K562 (cell line): ENCODE results near the gene RPRML. TPM values are rescaled to one million over a fixed set of nuclear protein-coding genes. Genes with fewer than 3 reads are reported as not detected.

ENCODE experiments used
- ATAC-seq: fragments of 200-7000 bp; cut with Tn5 transposase; 3 replicates; pipeline ENCODE4 v1.9.1; 2020; ENCODE audit warnings: moderate library complexity
- BruUV-seq: library from RNA; stranded (reverse); fragments of 400-500 nt; replicated peaks from 2 replicates; lab custom pipeline; 2021; lab: Mats Ljungman, UMichigan
- CTCF ChIA-PET: fragments of 300-600 bp; formaldehyde crosslinking; extraction: SDS; loops from one replicate; lab custom pipeline; 2021; ENCODE audit warnings: low intra/inter-chr PET ratio; lab: Yijun Ruan, JAX
- POLR2A ChIA-PET: fragments of 300-600, 350-650 bp; sonication (Branson Sonifier 250); formaldehyde crosslinking; extraction: SDS; loops from one replicate; lab custom pipeline; 2021; ENCODE audit warnings: antibody characterized with exemption, inconsistent platforms; lab: Yijun Ruan, JAX
- DNase-seq, 4 experiments: peaks; one replicate each; pipeline versions ENCODE4 v3.0.0 to v3.0.0-alpha.2; 2011 to 2018; ENCODE audit warnings: low spot score in 3 of 4, mixed read lengths in 3 of 4; ENCODE audit errors: extremely low read depth in 1 of 4
- FAIRE-seq: peaks from 2 replicates; lab custom pipeline; 2011; peaks lifted over from hg19 to GRCh38; lab: Jason Lieb, UNC
- H2AFZ ChIP-seq: 2 replicates; pipeline ENCODE4 v1.6.0; 2011; ENCODE audit warnings: low read depth, low read length, control low read depth, inconsistent platforms
- H3K27ac ChIP-seq: fragments of 200-600 bp; 3 replicates; pipeline ENCODE4 v1.8.0; 2011; ENCODE audit warnings: low read depth, mild to moderate bottlenecking, control low read depth, inconsistent platforms, low read length, moderate library complexity, mixed read lengths; ENCODE audit errors: extremely low read depth
- H3K27me3 ChIP-seq, 2 experiments: fragments of 300-600 bp in 1 of 2; 2 replicates in 1 of 2; 3 replicates in 1 of 2; pipeline versions ENCODE4 v1.6.0 to v1.8.0; 2011; ENCODE audit warnings: inconsistent platforms in 2 of 2, low read length in 2 of 2, mild to moderate bottlenecking in 1 of 2, mixed read lengths in 1 of 2, moderate library complexity in 1 of 2; ENCODE audit not compliant: control insufficient read depth in 2 of 2, insufficient read depth in 2 of 2
- H3K36me3 ChIP-seq: fragments of 300-600 bp; 3 replicates; pipeline ENCODE4 v1.8.0; 2011; ENCODE audit warnings: mild to moderate bottlenecking, low read length, inconsistent platforms; ENCODE audit not compliant: control insufficient read depth, insufficient read depth
- H3K4me1 ChIP-seq, 2 experiments: fragments of 200-600 bp in 1 of 2; replicated peaks in 1 of 2; 2 replicates in 1 of 2; 3 replicates in 1 of 2; pipeline versions ENCODE4 v1.5.1 to v1.8.0; 2011; ENCODE audit warnings: inconsistent platforms in 2 of 2, low read length in 2 of 2, mild to moderate bottlenecking in 1 of 2, mixed read lengths in 1 of 2, moderate library complexity in 1 of 2; ENCODE audit not compliant: control insufficient read depth in 2 of 2, insufficient read depth in 2 of 2
- H3K4me2 ChIP-seq: 2 replicates; pipeline ENCODE4 v1.6.1; 2011; ENCODE audit warnings: low read length, control low read depth, inconsistent platforms, mixed read lengths; ENCODE audit not compliant: insufficient read depth
- H3K4me3 ChIP-seq: fragments of 200-600 bp; sonication (generic), shearing (Covaris generic); 2 replicates; pipeline ENCODE4 v1.5.1; 2016; ENCODE audit warnings: control low read depth, inconsistent platforms
- H3K79me2 ChIP-seq: fragments of 200-600 bp; 3 replicates; pipeline ENCODE4 v1.8.0; 2011; ENCODE audit warnings: low read length, inconsistent platforms; ENCODE audit not compliant: control insufficient read depth, insufficient read depth
- H3K9ac ChIP-seq, 2 experiments: 2 replicates each; pipeline versions ENCODE4 v1.6.0 to v1.6.1; 2011; ENCODE audit warnings: low read depth in 2 of 2, low read length in 2 of 2, control low read depth in 1 of 2, inconsistent platforms in 1 of 2, mild to moderate bottlenecking in 1 of 2, mixed read lengths in 1 of 2; ENCODE audit not compliant: insufficient read depth in 1 of 2
- H3K9me1 ChIP-seq: one replicate; pipeline ENCODE4 v1.6.0; 2011; ENCODE audit warnings: inconsistent platforms, mild to moderate bottlenecking, low read length, moderate library complexity; ENCODE audit not compliant: control insufficient read depth, insufficient read depth
- H3K9me3 ChIP-seq: replicated peaks from 2 replicates; pipeline ENCODE4 v1.5.1; 2011; ENCODE audit warnings: low read depth, low read length, inconsistent platforms; ENCODE audit not compliant: control insufficient read depth, insufficient read depth
- H4K20me1 ChIP-seq: replicated peaks from 2 replicates; pipeline ENCODE4 v1.6.1; 2011; ENCODE audit warnings: low read length, inconsistent platforms, mixed read lengths; ENCODE audit not compliant: control insufficient read depth, insufficient read depth
- ARID3B ChIP-seq: fragments of 250-450 bp; sonication (Bioruptor Pico); IDR thresholded peaks from 2 replicates; pipeline ENCODE4 v1.4.0; 2020; ENCODE audit warnings: borderline replicate concordance
- ASH1L ChIP-seq: fragments of 450-650 bp; IDR thresholded peaks from 2 replicates; pipeline ENCODE4 v1.6.1; 2018; ENCODE audit warnings: borderline replicate concordance, mild to moderate bottlenecking, low read depth; ENCODE audit not compliant: partially characterized antibody
- CBFA2T3 ChIP-seq: fragments of 450-650 bp; IDR thresholded peaks from 2 replicates; pipeline ENCODE4 v1.6.1; 2017
- CEBPB ChIP-seq: fragments of 450-650 bp; IDR thresholded peaks from 2 replicates; pipeline ENCODE4 v1.6.1; 2016; ENCODE audit warnings: missing genetic modification characterization, missing compliant biosample characterization
- CHD4 ChIP-seq: fragments of 200-600 bp; sonication (generic); IDR thresholded peaks from 3 replicates; pipeline ENCODE4 v1.6.1; 2012; ENCODE audit warnings: low read depth, mild to moderate bottlenecking, mixed read lengths, low read length, inconsistent platforms; ENCODE audit not compliant: insufficient read depth, insufficient replicate concordance, poor library complexity, severe bottlenecking
- E4F1 ChIP-seq: fragments of 250-450 bp; sonication (Bioruptor Pico); IDR thresholded peaks from 2 replicates; pipeline ENCODE4 v1.5.0; 2021; ENCODE audit warnings: mild to moderate bottlenecking, borderline replicate concordance
- HNRNPH1 ChIP-seq: fragments of 200-400 bp; formaldehyde crosslinking; optimal IDR thresholded peaks from 2 replicates; pipeline ENCODE3; 2017; ENCODE audit warnings: low read depth, mild to moderate bottlenecking, low read length, moderate library complexity
- JUND ChIP-seq, 2 experiments: IDR thresholded peaks; 2 replicates in 1 of 2; 3 replicates in 1 of 2; pipeline ENCODE4 v1.6.1; 2011; ENCODE audit warnings: borderline replicate concordance in 2 of 2, low read depth in 2 of 2, low read length in 2 of 2, improper control_type of control experiment in 1 of 2, missing biosample characterization in 1 of 2, missing genetic modification characterization in 1 of 2, missing genetic modification reagents in 1 of 2
- KDM5B ChIP-seq: fragments of 200-600 bp; sonication (generic); IDR thresholded peaks from 2 replicates; pipeline ENCODE4 v1.6.1; 2012; ENCODE audit warnings: low read depth, mild to moderate bottlenecking, moderate library complexity, low read length, control low read depth, inconsistent platforms; ENCODE audit not compliant: insufficient replicate concordance
- MLX ChIP-seq, 2 experiments: fragments of 450-650 bp in 1 of 2; sonication (generic) in 1 of 2; formaldehyde crosslinking; conservative IDR thresholded peaks; 2 replicates each; pipeline versions ENCODE4 v1.4.0 to v1.8.1; 2020 to 2022; ENCODE audit warnings: mild to moderate bottlenecking in 1 of 2, missing genetic modification reagents in 1 of 2
- SMARCA4 ChIP-seq: fragments of 450-650 bp; IDR thresholded peaks from 2 replicates; pipeline ENCODE4 v1.6.1; 2016
- XRCC5 ChIP-seq: fragments of 200-400 bp; formaldehyde crosslinking; IDR thresholded peaks from 2 replicates; pipeline ENCODE4 v1.6.1; 2017; ENCODE audit warnings: low read depth, mild to moderate bottlenecking, low read length
- ZNF232 ChIP-seq: sonication (generic); formaldehyde crosslinking; IDR thresholded peaks from 2 replicates; pipeline ENCODE4 v1.8.0; 2022; ENCODE audit warnings: mild to moderate bottlenecking, missing genetic modification reagents
- ZNF311 ChIP-seq: fragments of 250-450 bp; sonication (Bioruptor Pico); IDR thresholded peaks from 2 replicates; pipeline ENCODE4 v1.4.0; 2020; ENCODE audit warnings: mild to moderate bottlenecking, moderate library complexity
- ZNF347 ChIP-seq: fragments of 450-650 bp; formaldehyde crosslinking; IDR thresholded peaks from 2 replicates; pipeline ENCODE4 v1.4.0; 2020; ENCODE audit warnings: low read depth, mild to moderate bottlenecking, moderate library complexity
- WGBS: fragments of 100-300 bp; shearing (Covaris generic); methylation state at CpG from one replicate; pipeline ENCODE4 v1.1.6; 2016; ENCODE audit warnings: low coverage, mixed read lengths; ENCODE audit not compliant: insufficient coverage; ENCODE audit errors: missing lambda C conversion rate; 5-methylcytosine and 5-hydroxymethylcytosine counted together
- in situ Hi-C: fragments of 300-500 bp; cut with MboI; formaldehyde crosslinking; loops from 4 replicates; pipeline ENCODE4 v1.15.0; 2018; ENCODE audit warnings: inconsistent platforms, mixed read lengths
- intact Hi-C: fragments of 100-400 bp; cut with micrococcal nuclease; formaldehyde crosslinking; loops from 2 replicates; pipeline ENCODE4 v1.14.2; 2022
- polyA plus RNA-seq, 8 experiments: library from polyadenylated mRNA; depleted of rRNA in 4 of 8; stranded (reverse) in 5 of 8; unstranded in 3 of 8; fragments of >200 nt; fragmentation: Nextera tagmentation in 2 of 8; fragmentation: Illumina TruSeq in 1 of 8; extraction: Ambion mirVana in 2 of 8; extraction: Trizol in 1 of 8; gene quantifications; 2 replicates each; pipeline versions ENCODE4 v1.2.1 to v1.2.3, GENCODE V29; 2011 to 2014; ENCODE audit warnings: inconsistent platforms in 1 of 8, missing spikeins in 1 of 8
- total RNA-seq, 7 experiments: library from RNA; depleted of rRNA in 6 of 7; stranded (reverse); fragments of >200 nt in 6 of 7; fragmentation: Illumina TruSeq in 2 of 7; extraction: Trizol in 2 of 7; gene quantifications; 2 replicates each; pipeline versions ENCODE4 v1.2.1 to v1.2.3, GENCODE V29; 2011 to 2021; ENCODE audit warnings: low replicate concordance in 1 of 7

Gene RPRML
- total and polyA plus RNA-seq, 9 of the 15 experiments (the other 6 are each of a cell fraction or from before 2014, with no cell fraction given) = not detected

GRCh38 chr17:46976626-46977270 lies 2.3 kb downstream of the RPRML start:
- no peaks in the 10 kb centered on the region for H3K9me3 ChIP-seq
- BruUV-seq = no TSS peak
- no peaks in the 10 kb centered on the region for H3K36me3 ChIP-seq
- no peak overlapping the region for H3K4me3 ChIP-seq
- FAIRE-seq (peak; percentile 98), ATAC-seq (peak; percentile 97), DNase-seq (peak; percentile 44 to 86 (median 62))
- H3K9me1 ChIP-seq = no peaks in the 10 kb centered on the region
- ChIA-PET CTCF (no interaction called here), POLR2A (interaction anchor here (0.7 to 1.5 kb wide), 4 partner anchors 9 to 175 kb away, joined by 3 read pairs; no protein-coding TSS in a partner anchor)
- in situ Hi-C loops (loop anchor here (25.0 kb wide), 1 partner anchor 636 kb away; no protein-coding TSS in a partner anchor), intact Hi-C loops (no loop called here)
- WGBS = 7% methylated on average over 14 of the region's 14 CpGs
- peak overlapping the region in 1 of 2 experiments; percentile 21; a peak in 2 of 4 replicates for H3K9ac ChIP-seq
- peaks cover 4% of the 10 kb centered on the region; the same call in 1 of the 2 replicates for H4K20me1 ChIP-seq
- no peaks in the 10 kb centered on the region for H3K79me2 ChIP-seq
- peaks cover 36 to 56% of the 10 kb centered on the region in 2 experiments; a peak in 4 of 5 replicates for H3K27me3 ChIP-seq
- peak overlapping the region; percentile 48; the same call in 2 of the 3 replicates for H3K27ac ChIP-seq
- peaks cover 10 to 30% of the 10 kb centered on the region in 2 experiments; a peak in 4 of 5 replicates for H3K4me1 ChIP-seq
- peak overlapping the region; percentile 72 for H3K4me2 ChIP-seq
- H2AFZ ChIP-seq = peak overlapping the region; percentile 12
- TF ChIP-seq MLX (CRISPR knock-in tag; conservative IDR thresholded peaks at IDR 0.05) (no peak), CHD4 (no peak), ASH1L (no peak), JUND (IDR thresholded peaks at IDR 0.05; ENCODE audit: borderline replicate concordance, low read depth, low read length) (peak; percentile 42; the same call in 1 of the 2 replicates), JUND (tag; IDR thresholded peaks at IDR 0.05; ENCODE audit: borderline replicate concordance, low read depth, low read length) (peak; percentile 53; the same call in 1 of the 3 replicates), ARID3B (CRISPR knock-in tag) (no peak), ZNF232 (no peak), XRCC5 (peak; percentile 63; the same call in 1 of the 2 replicates), CEBPB (peak; percentile 48; the same call in 1 of the 2 replicates), ZNF311 (CRISPR knock-in tag) (no peak), ZNF347 (CRISPR knock-in tag) (no peak), HNRNPH1 (no peak), CBFA2T3 (peak; percentile 65), KDM5B (peak; percentile 29), E4F1 (no peak), SMARCA4 (peak; percentile 81; the same call in 1 of the 2 replicates)
